GM18519 (cell line): ENCODE results near the gene HAPLN3.

Experiments used
- ATAC-seq: cut with Tn5 transposase; IDR thresholded peaks from one replicate; pipeline ENCODE4 v1.9.1; 2021; ENCODE audit warnings: mild to moderate bottlenecking, moderate library complexity; ENCODE audit not compliant: unreplicated experiment, low FRiP score

HAPLN3 gene

DNA sequence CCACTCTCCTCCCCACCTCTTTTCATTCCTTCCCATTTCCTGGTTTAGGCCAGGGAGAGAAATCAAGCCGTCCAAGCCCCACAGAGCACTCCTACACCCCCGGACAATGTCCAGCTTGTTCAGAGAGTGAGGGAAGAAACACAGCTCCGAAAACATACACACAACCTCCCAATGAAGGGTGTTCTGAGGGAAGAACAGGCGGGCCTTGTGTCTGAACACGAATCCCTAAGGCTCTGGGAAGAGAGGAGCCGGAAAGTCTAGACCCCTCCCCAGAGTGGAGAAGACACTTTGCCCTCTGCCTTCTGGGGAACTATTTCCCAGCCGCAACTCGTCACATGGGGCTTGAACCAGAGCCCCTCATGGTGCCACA, 61.6 kb downstream of the HAPLN3 start:
- no peak for ATAC-seq

DNA sequence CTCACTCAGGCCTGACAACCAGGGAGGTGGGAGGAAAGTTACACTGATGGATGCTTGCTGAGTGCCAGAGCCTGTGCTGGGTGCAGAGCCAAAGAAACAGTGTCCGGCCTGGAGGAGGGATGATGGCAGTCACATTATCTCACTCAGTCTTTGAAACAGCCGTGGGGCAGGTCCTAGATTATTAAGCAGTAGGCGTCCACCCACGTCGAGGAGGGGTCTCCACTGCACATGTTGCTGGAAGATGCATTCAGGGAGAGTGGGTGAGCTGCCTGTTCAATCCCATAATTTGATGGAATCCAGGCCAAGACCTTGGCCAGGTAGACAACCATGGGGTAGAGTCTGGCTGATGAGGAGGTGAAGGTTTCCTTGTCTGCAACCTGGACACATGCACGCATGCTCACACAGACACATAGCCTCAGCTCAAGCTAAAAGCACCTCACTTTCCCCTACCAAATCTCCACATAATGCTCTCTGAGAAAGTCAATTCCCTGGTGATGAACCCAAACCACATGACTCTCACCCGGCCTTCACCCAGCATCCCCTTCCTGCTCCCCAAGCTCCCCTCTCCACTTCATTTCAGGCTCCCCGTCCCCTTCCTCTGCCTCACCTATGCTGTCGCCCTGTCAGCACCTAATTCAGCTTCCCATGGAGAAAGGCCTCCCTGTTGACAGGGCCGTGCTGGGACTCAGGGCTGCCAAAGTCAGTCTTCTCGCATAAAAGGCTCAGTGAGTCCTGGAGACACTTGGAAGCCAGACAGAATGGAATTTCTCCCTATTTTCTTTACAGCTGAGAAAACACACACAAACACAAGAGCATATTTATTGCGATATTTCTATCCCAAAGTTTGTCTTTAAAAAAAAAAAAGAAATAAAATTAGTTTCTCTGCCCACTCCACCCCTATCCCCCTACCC, 62.3 kb downstream of the HAPLN3 start:
- no peak for ATAC-seq

DNA sequence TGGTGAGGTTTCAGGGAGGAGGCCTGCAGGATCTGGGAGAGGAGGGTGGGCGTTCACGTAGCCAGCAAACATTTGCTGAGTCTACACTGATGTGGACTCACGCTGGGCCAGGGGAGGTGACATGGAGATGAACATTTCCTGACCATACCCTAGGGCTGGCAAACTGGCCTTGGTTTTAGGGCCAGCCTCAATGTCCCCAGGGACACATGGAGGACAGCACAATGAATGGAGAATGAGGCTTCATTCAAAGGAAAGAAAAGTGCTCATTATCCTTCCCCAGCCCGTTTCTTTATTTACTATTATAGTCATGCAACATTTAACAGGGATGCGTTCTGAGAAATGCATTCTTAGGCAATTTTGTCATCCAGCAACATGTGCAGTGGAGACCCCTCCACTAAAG, 65.3 kb downstream of the HAPLN3 start:
- no peak for ATAC-seq

- ATAC-seq, result no peak
Observed at GRCh38 chr15:88828791-88829190, 66.6 kb downstream of the HAPLN3 start.
